Measurements from ENCODE around the gene GGA1.

GRCh38 chr22:37609240-37610152, 862 bp downstream of the GGA1 start:
- TF ChIP-seq EZH2 (IDR thresholded peaks at IDR 0.05; ENCODE audit: borderline replicate concordance, insufficient read depth, low read depth, low read length, poor library complexity, severe bottlenecking) (no peak), CTCF (IDR thresholded peaks at IDR 0.05) (no peak)

Measured in B cell (primary cell).